Kidney (tissue), 14 donors: ENCODE measurements around the gene SIRPB1. TPM values are rescaled to one million over a fixed set of nuclear protein-coding genes. Genes with fewer than 3 reads are reported as not detected.

Source experiments
- DNase-seq, 5 donors: peaks; one replicate each; pipeline ENCODE4 v3.0.0-alpha.2; 2013 to 2020
- FAIRE-seq: peaks from 2 replicates; lab custom pipeline; 2012; peaks lifted over from hg19 to GRCh38; lab: Jason Lieb, UNC
- H3K27ac ChIP-seq, 2 donors: one replicate each; pipeline ENCODE4 v1.7.0; 2013; ENCODE audit warnings: low read depth in 2 of 2, low read length in 2 of 2, inconsistent platforms in 1 of 2
- H3K27me3 ChIP-seq: one replicate; pipeline ENCODE4 v1.7.1; 2013; ENCODE audit warnings: low read length, inconsistent platforms; ENCODE audit not compliant: control insufficient read depth, insufficient read depth
- H3K36me3 ChIP-seq, 3 donors: one replicate each; pipeline versions ENCODE4 v1.7.0 to v1.7.1; 2013; ENCODE audit warnings: low read length in 3 of 3, control low read depth in 1 of 3, inconsistent platforms in 1 of 3; ENCODE audit not compliant: insufficient read depth in 3 of 3, control insufficient read depth in 2 of 3
- H3K4me1 ChIP-seq, 3 donors: one replicate each; pipeline versions ENCODE4 v1.7.0 to v1.7.1; 2013; ENCODE audit warnings: low read length in 3 of 3, inconsistent platforms in 1 of 3, low read depth in 1 of 3; ENCODE audit not compliant: control insufficient read depth in 2 of 3, insufficient read depth in 2 of 3
- H3K4me3 ChIP-seq, 3 donors: one replicate each; pipeline versions ENCODE4 v1.7.0 to v1.8.1; 2013; ENCODE audit warnings: low read length in 3 of 3, control low read depth in 1 of 3, inconsistent platforms in 1 of 3
- H3K9ac ChIP-seq, 3 donors: one replicate each; pipeline versions ENCODE4 v1.7.0 to v1.7.1; 2013; ENCODE audit warnings: low read length in 3 of 3, control low read depth in 1 of 3, inconsistent platforms in 1 of 3
- H3K9me3 ChIP-seq, 3 donors: one replicate each; pipeline versions ENCODE4 v1.7.0 to v1.7.1; 2013; ENCODE audit warnings: low read length in 3 of 3, control low read depth in 1 of 3, inconsistent platforms in 1 of 3; ENCODE audit not compliant: control insufficient read depth in 2 of 3, insufficient read depth in 1 of 3
- intact Hi-C: fragments of 100-400 bp; cut with DNase I; formaldehyde crosslinking; loops from one replicate; pipeline ENCODE4 v1.11.1; 2022
- polyA plus RNA-seq: library from polyadenylated mRNA; stranded (reverse); fragments of 350-450 nt; fragmentation: Illumina TruSeq; extraction: RNeasy Lipid Tissue Mini Kit (QIAGEN cat#74804); gene quantifications from one replicate; pipeline ENCODE4 v1.2.3, GENCODE V29; 2014; ENCODE audit warnings: low read depth, low replicate concordance; ENCODE audit not compliant: insufficient read depth
- total RNA-seq: library from RNA; stranded (reverse); fragmentation: NEBNext Ultra II Directional; extraction: Animal tissue kit (Norgen Biotek cat#: 25700); gene quantifications from one replicate; pipeline ENCODE4 v1.2.1, GENCODE V29; 2021
- TF ChIP-seq, protein P1 (sequence below): IDR thresholded peaks from 3 replicates; pipeline ENCODE4 v1.5.1; 2012; ENCODE audit warnings: mild to moderate bottlenecking, moderate library complexity, borderline replicate concordance; ENCODE audit not compliant: insufficient read depth; ENCODE audit errors: extremely low read depth
- donor health status: control.
- donor health status: control.
- donor health status: control.
- donor health status: control.
- donor health status: control.
- donor health status: DM: yes; HTN: yes; CAD: no.
- donor health status: Normal renal cell carcinoma (clear cell type).

Gene SIRPB1
- total and polyA plus RNA-seq, 2 donors from 2014 or later = 0.58 to 8.2 TPM

DNA sequence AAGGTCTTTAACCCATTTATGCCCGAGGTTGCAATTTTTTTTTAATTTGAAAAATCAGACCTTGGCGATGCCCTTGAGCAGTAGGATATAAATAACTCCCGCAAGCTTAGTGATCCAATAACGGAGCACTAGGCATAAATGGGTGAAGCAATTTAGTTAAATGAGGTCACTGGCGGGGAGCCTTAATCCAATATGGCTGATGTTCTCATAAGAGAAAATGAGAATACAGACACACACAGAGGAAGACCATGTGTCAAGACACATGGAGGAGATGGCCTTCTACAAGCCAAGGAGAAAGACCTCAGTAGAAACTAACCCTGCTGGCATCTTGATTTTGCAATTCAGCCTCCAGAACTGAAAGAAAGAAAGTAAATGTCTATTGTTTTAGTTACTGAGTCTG is 37.0 kb upstream of the SIRPB1 start:
- Histone ChIP-seq H3K36me3 (no peaks in the 10 kb centered on the region), H3K4me1 (no peaks in the 10 kb centered on the region), H3K9ac (no peak overlapping the region), H3K9me3 (peaks cover 0 to 4% (median 0%) of the 10 kb centered on the region in 3 donors), H3K4me3 (no peak overlapping the region), H3K27ac (no peak overlapping the region), H3K27me3 (no peaks in the 10 kb centered on the region)
- intact Hi-C loops = no loop called here
- FAIRE-seq (no peak), DNase-seq (no peak)
- TF ChIP-seq, protein P1, sequence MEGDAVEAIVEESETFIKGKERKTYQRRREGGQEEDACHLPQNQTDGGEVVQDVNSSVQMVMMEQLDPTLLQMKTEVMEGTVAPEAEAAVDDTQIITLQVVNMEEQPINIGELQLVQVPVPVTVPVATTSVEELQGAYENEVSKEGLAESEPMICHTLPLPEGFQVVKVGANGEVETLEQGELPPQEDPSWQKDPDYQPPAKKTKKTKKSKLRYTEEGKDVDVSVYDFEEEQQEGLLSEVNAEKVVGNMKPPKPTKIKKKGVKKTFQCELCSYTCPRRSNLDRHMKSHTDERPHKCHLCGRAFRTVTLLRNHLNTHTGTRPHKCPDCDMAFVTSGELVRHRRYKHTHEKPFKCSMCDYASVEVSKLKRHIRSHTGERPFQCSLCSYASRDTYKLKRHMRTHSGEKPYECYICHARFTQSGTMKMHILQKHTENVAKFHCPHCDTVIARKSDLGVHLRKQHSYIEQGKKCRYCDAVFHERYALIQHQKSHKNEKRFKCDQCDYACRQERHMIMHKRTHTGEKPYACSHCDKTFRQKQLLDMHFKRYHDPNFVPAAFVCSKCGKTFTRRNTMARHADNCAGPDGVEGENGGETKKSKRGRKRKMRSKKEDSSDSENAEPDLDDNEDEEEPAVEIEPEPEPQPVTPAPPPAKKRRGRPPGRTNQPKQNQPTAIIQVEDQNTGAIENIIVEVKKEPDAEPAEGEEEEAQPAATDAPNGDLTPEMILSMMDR = no peak

DNA sequence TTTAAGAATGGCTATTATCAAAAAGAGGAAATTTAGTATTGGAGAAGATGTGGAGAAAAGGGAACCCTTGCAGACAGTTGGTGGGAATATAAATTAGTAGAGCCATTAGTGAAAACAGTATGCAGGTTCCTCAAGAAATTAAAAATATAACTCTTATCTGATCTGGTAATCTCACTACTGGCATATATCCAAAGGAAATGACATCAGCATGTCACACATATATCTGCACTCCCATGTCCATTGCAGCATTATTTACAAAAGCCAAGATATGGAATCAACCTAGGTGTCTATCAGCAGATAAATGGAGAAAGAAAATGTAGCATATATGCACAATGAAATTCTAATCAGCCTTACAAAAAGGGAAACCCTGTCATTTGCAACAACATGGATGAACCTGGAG is 35.2 kb upstream of the SIRPB1 start:
- Histone ChIP-seq H3K27ac (no peak overlapping the region), H3K27me3 (no peaks in the 10 kb centered on the region), H3K4me1 (no peaks in the 10 kb centered on the region), H3K4me3 (no peak overlapping the region), H3K9ac (no peak overlapping the region), H3K9me3 (peaks cover 0 to 4% (median 0%) of the 10 kb centered on the region in 3 donors), H3K36me3 (no peaks in the 10 kb centered on the region)
- TF ChIP-seq, protein P1 = no peak
- DNase-seq (no peak), FAIRE-seq (no peak)
- intact Hi-C loops = no loop called here

DNA sequence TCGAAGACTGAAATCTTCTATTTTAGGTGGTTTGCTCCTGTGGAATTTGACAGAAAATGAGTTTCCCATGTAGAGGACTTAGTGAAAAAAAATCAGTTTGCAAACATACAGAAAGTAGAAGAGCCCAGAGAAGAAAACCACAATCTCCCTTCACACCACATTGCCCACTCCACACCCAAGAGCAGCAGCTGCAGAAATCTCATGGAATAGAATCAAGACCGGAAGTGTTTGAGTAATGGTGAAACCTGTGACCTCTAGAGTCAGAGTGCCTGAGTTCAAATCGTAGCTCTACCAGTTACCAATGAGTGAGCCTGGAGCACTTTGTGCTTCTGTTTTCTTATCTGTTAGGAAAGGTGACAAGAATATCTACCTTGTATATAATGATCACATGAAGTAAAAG is 33.2 kb upstream of the SIRPB1 start:
- no peak for DNase-seq
- no peaks in the 10 kb centered on the region for H3K27me3 ChIP-seq
- H3K9me3 ChIP-seq = peaks cover 0 to 4% (median 0%) of the 10 kb centered on the region in 3 donors
- TF ChIP-seq, protein P1 = no peak
- intact Hi-C loops = no loop called here
- H3K4me1 ChIP-seq = no peaks in the 10 kb centered on the region
- H3K27ac ChIP-seq = no peak overlapping the region
- H3K36me3 ChIP-seq = no peaks in the 10 kb centered on the region
- FAIRE-seq = no peak
- no peak overlapping the region for H3K4me3 ChIP-seq
- H3K9ac ChIP-seq = no peak overlapping the region

DNA sequence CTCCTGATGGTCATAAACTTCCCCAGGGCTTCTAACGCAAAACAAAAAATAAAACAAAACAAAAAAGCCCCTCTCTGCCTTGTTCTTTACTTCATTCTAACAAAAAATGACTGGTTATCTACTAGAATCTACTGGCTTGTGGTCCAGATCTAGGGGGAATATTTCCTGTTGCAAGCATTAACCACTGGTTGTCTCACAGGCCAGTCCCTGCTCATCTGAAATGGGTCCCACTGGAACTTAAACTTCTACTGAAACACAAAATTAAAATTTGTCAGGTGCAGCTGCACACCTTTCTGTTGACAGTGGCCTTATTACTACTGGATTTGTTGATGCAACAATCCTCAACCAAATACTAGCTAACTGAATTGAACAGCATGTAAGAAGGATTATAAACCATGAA is 32.3 kb upstream of the SIRPB1 start:
- Histone ChIP-seq H3K4me1 (no peaks in the 10 kb centered on the region), H3K4me3 (no peak overlapping the region), H3K9me3 (peaks cover 0 to 4% (median 0%) of the 10 kb centered on the region in 3 donors), H3K9ac (no peak overlapping the region), H3K27me3 (no peaks in the 10 kb centered on the region), H3K36me3 (no peaks in the 10 kb centered on the region), H3K27ac (no peak overlapping the region)
- DNase-seq (no peak), FAIRE-seq (no peak)
- TF ChIP-seq, protein P1 = no peak
- intact Hi-C loops = no loop called here
